CD4-positive, alpha-beta T cell (primary cell): ENCODE measurements around the gene ADM2. TPM values are rescaled to one million over a fixed set of nuclear protein-coding genes. Genes with fewer than 3 reads are reported as not detected.
"Not testable (repeated sequence)": the region's sequence is repeated elsewhere in the genome, so short reads cannot be mapped to it uniquely, and the experiment has no call there.

Experiments
- ATAC-seq: fragments of 200-7000 bp; cut with Tn5 transposase; one replicate; pipeline ENCODE4 v1.10.0; 2022; ENCODE audit warnings: mild to moderate bottlenecking; ENCODE audit not compliant: poor library complexity
- CTCF ChIA-PET: fragments of 350-600 bp; sonication (Branson Sonifier 250); formaldehyde crosslinking; loops from one replicate; lab custom pipeline; 2021; ENCODE audit warnings: antibody characterized with exemption, inconsistent platforms; lab: Charles Lee
- POLR2A ChIA-PET: fragments of 350-600 bp; sonication (Branson Sonifier 250); formaldehyde crosslinking; loops from one replicate; lab custom pipeline; 2021; ENCODE audit warnings: antibody characterized with exemption, inconsistent platforms; lab: Charles Lee
- DNase-seq, 14 experiments: peaks; one replicate each; pipeline ENCODE4 v3.0.0-alpha.2; 2013 to 2020; ENCODE audit warnings: mixed read lengths in 2 of 14
- H3K27ac ChIP-seq, 2 donors: one replicate each; pipeline versions ENCODE4 v1.5.1 to v1.7.0; 2013; ENCODE audit warnings: low read length in 2 of 2, low read depth in 1 of 2, mild to moderate bottlenecking in 1 of 2
- H3K27me3 ChIP-seq, 2 experiments: 1 replicate in 1 of 2; 2 replicates in 1 of 2; pipeline versions ENCODE4 v1.6.1 to v1.7.0; 2013; ENCODE audit warnings: low read length in 2 of 2, control low read depth in 1 of 2, mild to moderate bottlenecking in 1 of 2, moderate library complexity in 1 of 2; ENCODE audit not compliant: insufficient read depth in 2 of 2, control insufficient read depth in 1 of 2
- H3K36me3 ChIP-seq: one replicate; pipeline ENCODE4 v1.6.1; 2013; ENCODE audit warnings: low read length, control low read depth; ENCODE audit not compliant: insufficient read depth
- H3K4me1 ChIP-seq: one replicate; pipeline ENCODE4 v1.6.1; 2013; ENCODE audit warnings: low read length, control low read depth; ENCODE audit not compliant: insufficient read depth
- H3K4me3 ChIP-seq: one replicate; pipeline ENCODE4 v1.5.1; 2013; ENCODE audit warnings: mild to moderate bottlenecking, low read length, moderate library complexity
- H3K9me3 ChIP-seq, 2 experiments: 1 replicate in 1 of 2; 2 replicates in 1 of 2; pipeline versions ENCODE4 v1.6.1 to v1.7.0; 2013; ENCODE audit warnings: low read length in 2 of 2, mild to moderate bottlenecking in 2 of 2, control low read depth in 1 of 2, moderate library complexity in 1 of 2; ENCODE audit not compliant: control insufficient read depth in 1 of 2, insufficient read depth in 1 of 2
- H3K27ac Mint-ChIP-seq: one replicate; pipeline ENCODE4 v1.8.0; 2020; ENCODE audit warnings: mixed read lengths
- H3K27me3 Mint-ChIP-seq: one replicate; pipeline ENCODE4 v1.8.0; 2021; ENCODE audit warnings: mixed read lengths
- H3K36me3 Mint-ChIP-seq: one replicate; pipeline ENCODE4 v1.8.0; 2021; ENCODE audit warnings: low read depth, mixed read lengths
- H3K4me1 Mint-ChIP-seq: one replicate; pipeline ENCODE4 v1.8.0; 2021; ENCODE audit warnings: low read depth, mixed read lengths
- H3K4me3 Mint-ChIP-seq: one replicate; pipeline ENCODE4 v1.8.0; 2020; ENCODE audit warnings: mild to moderate bottlenecking, mixed read lengths
- H3K9me3 Mint-ChIP-seq: one replicate; pipeline ENCODE4 v1.8.0; 2020; ENCODE audit warnings: mixed read lengths
- CTCF ChIP-seq: fragments of 200-600 bp; IDR thresholded peaks from one replicate; pipeline ENCODE4 v1.8.0; 2022; ENCODE audit warnings: antibody characterized with exemption, mild to moderate bottlenecking
- intact Hi-C, 2 experiments: fragments of 100-400 bp; cut with DNase I in 1 of 2; cut with micrococcal nuclease in 1 of 2; formaldehyde crosslinking; loops; one replicate each; pipeline versions ENCODE4 v1.15.1 to v1.9.0; 2023 to 2025; cut with DNase I, micrococcal nuclease
- total RNA-seq, 174 experiments: library from RNA in 2 of 174; stranded (reverse) in 2 of 174; gene quantifications; one replicate each; pipeline ENCODE4 v1.2.3 and lab custom pipeline; 2021 to 2026

ADM2 gene
- total RNA-seq, 2 experiments from 2014 or later = 1.1 to 1.6 TPM

GRCh38 chr22:50518606-50519005 lies 37.3 kb downstream of the ADM2 start:
- no peak for DNase-seq
- intact Hi-C loops = no loop called here
- no peak for ATAC-seq
- H3K36me3 ChIP-seq = peaks cover 69% of the 10 kb centered on the region
- ChIA-PET CTCF (interaction anchor here (0.6 kb wide), 1 partner anchor 143 kb away, joined by 4 read pairs; no protein-coding TSS in a partner anchor), POLR2A (interaction anchor here (1.0 kb wide), 1 partner anchor 11 kb away, joined by 5 read pairs; the partner anchor contains the start of genes LMF2 and NCAPH2)
- peaks cover 2% of the 10 kb centered on the region for H3K4me1 ChIP-seq
- TF ChIP-seq CTCF = no peak
- peaks cover 7% of the 10 kb centered on the region for H3K4me1 Mint-ChIP-seq
- no peak overlapping the region for H3K27ac Mint-ChIP-seq
- H3K9me3 ChIP-seq = no peaks in the 10 kb centered on the region
- H3K36me3 Mint-ChIP-seq = peaks cover 71% of the 10 kb centered on the region
- no peak overlapping the region for H3K4me3 ChIP-seq
- no peak overlapping the region for H3K27ac ChIP-seq
- H3K27me3 ChIP-seq = no peaks in the 10 kb centered on the region
- no peaks in the 10 kb centered on the region for H3K27me3 Mint-ChIP-seq
- no peaks in the 10 kb centered on the region for H3K9me3 Mint-ChIP-seq
- no peak overlapping the region for H3K4me3 Mint-ChIP-seq

GRCh38 chr22:50519151-50519550 lies 37.8 kb downstream of the ADM2 start:
- Mint-ChIP-seq H3K36me3 (peaks cover 72% of the 10 kb centered on the region), H3K4me3 (no peak overlapping the region), H3K27me3 (no peaks in the 10 kb centered on the region), H3K4me1 (peaks cover 7% of the 10 kb centered on the region), H3K27ac (no peak overlapping the region), H3K9me3 (no peaks in the 10 kb centered on the region)
- Histone ChIP-seq H3K36me3 (peaks cover 74% of the 10 kb centered on the region), H3K4me3 (no peak overlapping the region), H3K27ac (no peak overlapping the region), H3K4me1 (peaks cover 7% of the 10 kb centered on the region), H3K27me3 (no peaks in the 10 kb centered on the region), H3K9me3 (no peaks in the 10 kb centered on the region)
- no peak for TF ChIP-seq CTCF
- DNase-seq (no peak), ATAC-seq (no peak)
- intact Hi-C loops = no loop called here
- POLR2A ChIA-PET = interaction anchor here (1.0 kb wide), 1 partner anchor 12 kb away, joined by 5 read pairs; the partner anchor contains the start of genes LMF2 and NCAPH2
- CTCF ChIA-PET = interaction anchor here (0.6 kb wide), 1 partner anchor 143 kb away, joined by 4 read pairs; no protein-coding TSS in a partner anchor

GRCh38 chr22:50520184-50520583 lies 38.8 kb downstream of the ADM2 start:
- POLR2A ChIA-PET, H3K4me3 Mint-ChIP-seq, H3K27ac Mint-ChIP-seq: not testable (repeated sequence)

More at GRCh38 chr22:50520184-50520583, 38.8 kb downstream of the ADM2 start:
- H3K36me3 Mint-ChIP-seq = peaks cover 71% of the 10 kb centered on the region
- Histone ChIP-seq H3K4me1 (peaks cover 16% of the 10 kb centered on the region), H3K36me3 (peaks cover 74% of the 10 kb centered on the region)
- H3K4me3 ChIP-seq, H3K9me3 ChIP-seq, H3K9me3 Mint-ChIP-seq, DNase-seq, CTCF ChIA-PET, H3K27me3 Mint-ChIP-seq, H3K27ac ChIP-seq, ATAC-seq, H3K4me1 Mint-ChIP-seq, H3K27me3 ChIP-seq, intact Hi-C loops: not testable (repeated sequence)
